Adipocyte (in vitro differentiated cells): Measurements from ENCODE around the gene FAF1.

ENCODE experiments used
- DNase-seq: peaks from one replicate; pipeline ENCODE4 v3.0.0-alpha.2; 2015; ENCODE audit warnings: low read depth
- H3K27me3 ChIP-seq: replicated peaks from 2 replicates; pipeline ENCODE4 v1.7.0; 2013; ENCODE audit warnings: mild to moderate bottlenecking, low read length, moderate library complexity; ENCODE audit not compliant: control insufficient read depth, insufficient read depth
- H3K36me3 ChIP-seq: 2 replicates; pipeline ENCODE4 v1.7.0; 2013; ENCODE audit warnings: low read length, mild to moderate bottlenecking, moderate library complexity; ENCODE audit not compliant: control insufficient read depth, insufficient read depth, severe bottlenecking
- H3K4me1 ChIP-seq: 2 replicates; pipeline ENCODE4 v1.7.0; 2013; ENCODE audit warnings: mild to moderate bottlenecking, low read length, moderate library complexity; ENCODE audit not compliant: control insufficient read depth, insufficient read depth
- H3K4me3 ChIP-seq: 2 replicates; pipeline ENCODE4 v1.7.0; 2013; ENCODE audit warnings: mild to moderate bottlenecking, low read length, moderate library complexity
- H3K9ac ChIP-seq: 2 replicates; pipeline ENCODE4 v1.7.0; 2013; ENCODE audit warnings: mild to moderate bottlenecking, low read length, moderate library complexity
- H3K9me3 ChIP-seq: 2 replicates; pipeline ENCODE4 v1.7.0; 2013; ENCODE audit warnings: mild to moderate bottlenecking, low read length, moderate library complexity; ENCODE audit not compliant: control insufficient read depth

FAF1 gene

DNA sequence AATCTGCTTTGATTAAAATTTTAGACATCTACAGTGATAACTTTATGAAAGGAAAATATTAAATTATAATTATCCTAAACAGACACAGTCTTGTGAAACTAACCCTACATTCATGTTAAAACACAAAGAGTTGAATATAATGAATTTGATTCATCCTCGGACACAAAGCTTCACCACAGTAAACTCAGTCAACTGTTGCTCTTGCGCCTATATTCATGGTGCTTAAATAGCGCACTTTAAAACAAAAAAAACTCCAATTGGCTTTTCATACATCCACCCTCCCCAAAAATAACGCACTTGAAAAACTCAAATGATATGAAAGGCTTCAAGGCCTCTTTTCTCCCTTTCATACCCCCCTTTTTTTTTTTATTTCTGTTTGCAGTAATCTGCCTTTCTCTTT, 260.3 kb downstream of the FAF1 start:
- H3K36me3 ChIP-seq = no peaks in the 10 kb centered on the region
- H3K4me3 ChIP-seq = no peak overlapping the region
- H3K9me3 ChIP-seq = no peaks in the 10 kb centered on the region
- H3K4me1 ChIP-seq = peaks cover 9% of the 10 kb centered on the region
- no peak overlapping the region for H3K9ac ChIP-seq
- no peak for DNase-seq
- no peaks in the 10 kb centered on the region for H3K27me3 ChIP-seq

DNA sequence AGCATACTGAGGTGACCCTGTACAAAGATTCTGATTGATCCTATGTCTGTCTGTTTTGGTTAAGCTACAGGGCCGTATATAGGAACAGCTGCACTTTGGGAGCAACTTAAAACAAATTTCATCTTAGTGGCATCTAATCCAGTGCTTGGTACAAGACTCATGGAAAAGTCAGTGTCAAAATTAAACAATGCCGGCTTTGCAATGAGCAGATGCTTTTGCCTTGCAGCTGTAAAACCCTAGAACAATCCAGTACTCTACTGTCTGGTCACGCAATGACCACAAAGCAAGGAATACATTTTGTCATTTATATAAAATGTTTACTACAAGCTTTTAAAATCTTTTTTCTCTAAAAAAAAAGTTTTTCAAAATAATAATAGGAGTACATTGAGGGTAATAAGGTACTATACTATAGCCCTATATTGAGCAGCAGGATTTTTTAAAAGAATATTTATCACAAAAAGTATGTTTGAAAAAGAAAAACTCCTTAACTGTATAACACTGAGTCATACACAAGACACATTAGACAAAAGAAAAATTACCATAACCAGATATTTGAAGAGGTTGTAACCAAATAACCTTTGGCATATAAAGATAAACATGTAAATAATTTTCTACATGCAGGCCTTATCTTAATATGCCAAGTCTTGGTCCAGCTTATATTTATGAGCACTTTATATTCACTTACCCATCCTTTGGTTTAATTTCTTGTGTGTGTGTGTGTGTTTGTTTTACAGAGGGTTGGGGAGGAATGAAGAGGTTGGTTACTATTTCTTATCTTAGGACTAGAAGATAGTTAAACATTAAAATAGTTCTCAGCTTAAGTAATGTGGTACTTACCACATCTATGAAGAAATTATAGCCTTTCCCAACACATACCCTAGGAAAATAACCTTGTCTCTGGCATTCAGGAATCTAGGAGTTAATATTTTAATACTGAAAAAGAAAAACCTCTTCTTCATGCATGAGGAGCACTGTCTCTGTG, 262.3 kb downstream of the FAF1 start:
- Histone ChIP-seq H3K27me3 (no peaks in the 10 kb centered on the region), H3K4me3 (no peak overlapping the region), H3K9me3 (no peaks in the 10 kb centered on the region), H3K36me3 (no peaks in the 10 kb centered on the region), H3K9ac (no peak overlapping the region), H3K4me1 (peaks cover 9% of the 10 kb centered on the region)
- no peak for DNase-seq

DNA sequence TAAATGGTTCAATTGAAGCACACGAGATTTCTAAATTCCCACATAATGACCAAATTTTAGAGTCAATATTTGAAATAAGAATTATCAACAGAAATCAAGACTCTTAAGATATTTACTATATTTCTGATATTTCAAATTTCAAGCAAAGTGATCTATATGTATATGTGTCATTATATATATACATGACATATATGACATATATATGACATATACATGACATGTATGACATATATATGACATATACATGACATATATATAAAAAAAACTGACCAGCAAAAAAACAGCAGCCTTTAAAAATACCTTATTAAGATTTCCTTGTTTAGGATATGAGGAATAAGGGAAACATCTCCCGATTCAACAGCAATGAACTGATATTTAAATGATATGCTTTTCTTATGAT, 266.2 kb downstream of the FAF1 start:
- no peak for DNase-seq
- H3K4me1 ChIP-seq = peaks cover 9% of the 10 kb centered on the region
- H3K4me3 ChIP-seq = no peak overlapping the region
- no peaks in the 10 kb centered on the region for H3K9me3 ChIP-seq
- H3K36me3 ChIP-seq = no peaks in the 10 kb centered on the region
- no peak overlapping the region for H3K9ac ChIP-seq
- no peaks in the 10 kb centered on the region for H3K27me3 ChIP-seq

DNA sequence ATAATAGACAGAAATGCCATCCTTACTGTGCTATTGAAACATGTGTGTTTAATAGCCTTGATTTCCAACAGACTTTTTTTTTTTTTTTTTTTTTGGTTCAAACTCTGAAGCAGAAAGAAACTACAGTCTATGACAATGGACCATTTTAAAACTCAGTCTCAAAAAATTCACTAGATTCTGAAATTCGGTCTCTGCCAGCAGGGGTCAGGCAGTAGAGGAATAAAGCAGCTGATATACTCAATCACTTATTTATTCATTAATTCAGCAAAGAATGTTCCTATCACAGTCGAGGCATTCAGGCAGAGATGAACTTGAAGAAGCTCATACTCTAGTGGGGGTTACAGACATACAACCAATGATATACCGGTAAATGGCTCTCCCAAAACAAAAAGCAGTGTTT, 275.9 kb downstream of the FAF1 start:
- no peaks in the 10 kb centered on the region for H3K9me3 ChIP-seq
- H3K9ac ChIP-seq = no peak overlapping the region
- peaks cover 9% of the 10 kb centered on the region for H3K36me3 ChIP-seq
- no peaks in the 10 kb centered on the region for H3K27me3 ChIP-seq
- no peak overlapping the region for H3K4me3 ChIP-seq
- H3K4me1 ChIP-seq = no peaks in the 10 kb centered on the region
- no peak for DNase-seq

DNA sequence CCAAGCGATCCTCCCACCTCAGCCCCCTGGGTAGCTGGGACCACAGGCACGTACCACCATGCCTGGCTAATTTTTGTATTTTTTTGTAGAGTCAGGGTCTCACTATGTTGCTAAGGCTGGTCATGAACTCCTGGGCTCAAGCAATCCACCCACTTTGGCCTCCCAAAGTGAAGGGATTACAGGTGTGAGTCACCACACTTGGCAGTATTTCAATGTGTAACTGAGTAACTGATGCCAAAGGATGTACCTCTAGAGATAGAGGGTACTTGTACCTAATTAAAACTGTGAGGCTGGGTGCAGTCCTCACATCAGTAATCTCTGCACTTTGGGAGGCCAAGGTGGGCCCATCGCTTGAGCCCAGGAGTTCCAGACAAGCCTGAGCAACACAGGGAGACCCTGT, 278.1 kb downstream of the FAF1 start:
- no peaks in the 10 kb centered on the region for H3K27me3 ChIP-seq
- H3K4me1 ChIP-seq = peaks cover 3% of the 10 kb centered on the region
- no peak for DNase-seq

DNA sequence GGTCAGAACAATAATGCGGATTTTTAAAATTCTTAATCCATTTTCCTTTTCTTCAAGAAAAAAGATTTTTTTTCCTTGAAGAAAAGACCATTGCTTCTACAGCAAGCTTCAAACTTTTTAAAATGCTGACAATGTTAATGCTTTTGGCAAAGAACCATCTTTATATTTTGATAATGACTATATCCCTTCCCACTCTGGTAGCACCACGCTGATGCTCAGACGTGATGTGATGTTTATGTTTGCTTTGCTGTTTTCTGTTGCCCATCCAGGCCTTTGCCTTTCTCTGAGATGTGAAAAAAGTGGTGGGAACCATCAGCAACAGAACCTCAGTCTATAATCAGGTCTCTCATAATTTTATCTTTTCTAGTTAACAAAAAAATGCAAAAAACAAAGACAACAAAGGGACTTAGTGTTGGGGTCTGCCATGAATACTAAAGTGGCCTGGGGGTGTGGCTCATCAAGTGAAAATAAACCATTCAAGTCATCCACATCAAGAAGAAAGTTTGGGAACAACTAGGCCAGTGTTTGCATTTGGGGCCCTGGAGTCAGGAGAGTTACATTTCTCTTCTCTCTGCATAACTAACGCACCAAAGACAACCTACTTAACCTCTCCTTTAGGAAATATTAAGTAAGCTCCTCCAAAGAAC, 292.2 kb downstream of the FAF1 start:
- DNase-seq = peak; percentile 31

More for the DNA sequence above, 278.1 kb downstream of the FAF1 start:
- H3K9ac ChIP-seq = no peak overlapping the region
- H3K9me3 ChIP-seq = no peaks in the 10 kb centered on the region
- H3K4me3 ChIP-seq = no peak overlapping the region
- peaks cover 9% of the 10 kb centered on the region for H3K36me3 ChIP-seq

DNA sequence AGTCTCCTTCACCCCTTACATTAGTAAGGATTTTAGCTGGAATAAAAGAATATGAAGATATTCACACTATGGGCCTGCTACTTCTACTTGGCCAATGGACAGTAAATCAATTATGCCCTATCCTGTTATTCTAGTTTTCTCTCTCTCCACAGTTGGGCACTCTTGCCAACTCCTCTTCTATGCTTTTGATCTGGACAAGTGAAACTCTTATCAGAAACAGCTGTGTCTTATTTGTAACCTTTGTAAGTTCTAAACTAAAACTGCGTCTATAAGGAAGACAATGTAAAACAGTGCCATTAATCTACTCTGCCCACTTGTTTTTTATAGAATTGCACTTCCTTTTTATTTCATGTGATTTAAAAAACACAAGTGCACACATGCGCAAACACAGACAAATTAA, 292.8 kb downstream of the FAF1 start:
- no peaks in the 10 kb centered on the region for H3K4me1 ChIP-seq
- H3K27me3 ChIP-seq = no peaks in the 10 kb centered on the region
- DNase-seq = peak; percentile 15
- H3K9ac ChIP-seq = no peak overlapping the region
- no peaks in the 10 kb centered on the region for H3K9me3 ChIP-seq
- no peak overlapping the region for H3K4me3 ChIP-seq
- no peaks in the 10 kb centered on the region for H3K36me3 ChIP-seq

More for the DNA sequence above, 292.2 kb downstream of the FAF1 start:
- no peaks in the 10 kb centered on the region for H3K4me1 ChIP-seq
- H3K27me3 ChIP-seq = no peaks in the 10 kb centered on the region
- H3K9me3 ChIP-seq = no peaks in the 10 kb centered on the region
- no peak overlapping the region for H3K9ac ChIP-seq
- H3K36me3 ChIP-seq = no peaks in the 10 kb centered on the region
- H3K4me3 ChIP-seq = no peak overlapping the region

DNA sequence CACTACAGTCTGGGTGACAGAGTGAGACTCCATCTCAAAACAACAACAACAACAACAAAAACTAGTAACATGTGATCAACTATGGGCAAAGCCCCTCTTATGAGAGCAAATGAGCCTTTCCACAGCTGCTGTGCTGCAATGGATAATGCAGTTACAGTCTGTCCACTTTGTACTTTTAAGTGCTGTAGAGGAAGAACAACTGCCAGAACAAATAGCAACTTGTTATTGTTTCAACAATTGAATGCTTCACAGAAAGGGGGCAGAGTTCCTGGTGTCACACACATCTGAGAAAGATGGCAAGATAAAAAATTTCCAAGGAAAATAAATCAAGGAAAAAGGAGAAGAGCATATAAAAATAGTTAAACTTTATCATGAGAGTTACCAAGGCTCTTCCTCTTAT, 293.2 kb downstream of the FAF1 start:
- Histone ChIP-seq H3K9ac (no peak overlapping the region), H3K4me1 (no peaks in the 10 kb centered on the region), H3K9me3 (no peaks in the 10 kb centered on the region), H3K36me3 (no peaks in the 10 kb centered on the region), H3K27me3 (no peaks in the 10 kb centered on the region), H3K4me3 (no peak overlapping the region)
- peak; percentile 17 for DNase-seq

DNA sequence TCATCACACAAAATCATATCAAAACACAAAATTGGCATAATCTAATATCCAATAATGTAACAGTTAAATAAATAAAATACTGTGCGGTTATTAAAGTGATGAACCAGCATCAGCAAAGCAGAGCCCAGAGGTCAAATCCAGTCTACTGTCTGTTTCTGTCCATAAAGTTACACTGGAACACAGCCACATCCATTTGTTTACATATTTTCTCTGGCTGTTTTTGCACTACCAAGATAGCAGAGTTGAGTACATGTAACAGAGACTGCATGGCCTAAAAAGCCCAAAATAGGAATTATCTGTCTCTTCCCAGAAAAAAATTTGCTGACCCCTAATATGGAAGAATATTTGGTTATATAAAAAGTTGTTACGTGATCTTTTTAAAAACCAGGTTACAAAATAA, 294.7 kb downstream of the FAF1 start:
- DNase-seq = peak; percentile 11
- Histone ChIP-seq H3K9ac (no peak overlapping the region), H3K4me3 (no peak overlapping the region), H3K4me1 (peaks cover 3% of the 10 kb centered on the region), H3K27me3 (no peaks in the 10 kb centered on the region), H3K9me3 (no peaks in the 10 kb centered on the region), H3K36me3 (no peaks in the 10 kb centered on the region)

DNA sequence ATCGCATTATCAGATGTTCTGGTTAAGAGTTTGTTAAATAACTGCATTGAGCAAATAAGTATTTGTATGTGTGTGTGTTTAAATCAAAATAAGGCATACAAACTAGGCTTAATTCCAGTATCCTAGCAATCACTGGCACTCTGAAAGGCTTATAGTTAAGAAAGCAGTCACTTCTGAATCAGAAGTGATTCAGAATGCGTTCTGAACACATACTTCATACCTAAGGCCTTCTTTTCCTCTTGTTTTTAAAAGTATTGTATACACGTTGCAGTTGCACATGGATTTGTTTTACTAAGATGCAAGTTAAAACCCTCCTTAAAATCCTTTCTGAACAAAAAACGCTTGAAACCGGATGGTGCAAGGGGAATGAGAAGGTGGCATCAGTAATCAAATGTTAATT, 298.4 kb downstream of the FAF1 start:
- H3K9ac ChIP-seq = no peak overlapping the region
- DNase-seq = peak; percentile 21
- no peaks in the 10 kb centered on the region for H3K9me3 ChIP-seq
- H3K4me3 ChIP-seq = no peak overlapping the region
- H3K27me3 ChIP-seq = no peaks in the 10 kb centered on the region
- no peaks in the 10 kb centered on the region for H3K36me3 ChIP-seq
- peaks cover 12% of the 10 kb centered on the region for H3K4me1 ChIP-seq

DNA sequence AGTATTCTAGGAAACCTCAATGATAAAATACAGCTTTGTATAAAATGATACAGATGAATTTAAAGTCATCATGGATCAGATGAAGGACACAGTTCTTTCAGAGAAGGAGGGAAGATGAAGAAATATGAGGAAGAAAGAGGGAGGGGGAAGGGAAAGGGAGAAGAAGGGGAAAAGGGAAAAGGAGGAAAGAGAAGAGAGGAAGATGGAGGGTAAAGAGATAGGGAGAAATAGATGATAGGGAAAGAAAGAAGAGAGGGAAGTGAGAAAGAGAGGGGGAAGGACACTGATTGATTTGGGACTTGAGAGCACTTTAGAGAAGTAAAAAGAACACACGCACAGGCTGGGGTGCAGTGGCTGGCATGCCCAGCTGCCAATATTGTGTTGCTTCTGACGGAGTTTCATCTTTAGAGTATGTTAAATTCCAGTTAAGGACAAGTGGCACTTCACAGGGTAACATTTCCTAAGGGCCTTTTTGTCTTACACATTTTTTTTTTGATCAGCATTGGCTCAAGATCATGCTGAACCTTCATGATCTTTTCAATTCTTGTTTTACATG, 300.9 kb downstream of the FAF1 start:
- Histone ChIP-seq H3K4me3 (no peak overlapping the region), H3K27me3 (no peaks in the 10 kb centered on the region), H3K4me1 (peaks cover 12% of the 10 kb centered on the region), H3K9ac (no peak overlapping the region), H3K9me3 (no peaks in the 10 kb centered on the region), H3K36me3 (peaks cover 3% of the 10 kb centered on the region)
- no peak for DNase-seq
